Measurements from ENCODE around the gene PRDM7.

Gene PRDM7

GRCh38 chr16:90041896-90042473 is 35.1 kb downstream of the PRDM7 start:
- no peak for DNase-seq (ENCODE audit: insufficient read length, low spot score)
- no peak for FAIRE-seq

GRCh38 chr16:90040152-90041023 is 36.7 kb downstream of the PRDM7 start:
- DNase-seq (ENCODE audit: insufficient read length, low spot score) (no peak), FAIRE-seq (no peak)

GRCh38 chr16:90037276-90037675 is 39.9 kb downstream of the PRDM7 start:
- FAIRE-seq = no peak

GRCh38 chr16:90035902-90036301 is 41.2 kb downstream of the PRDM7 start:
- no peak for DNase-seq (ENCODE audit: insufficient read length, low spot score)
- FAIRE-seq = no peak

More at GRCh38 chr16:90037276-90037675, 39.9 kb downstream of the PRDM7 start:
- DNase-seq (ENCODE audit: insufficient read length, low spot score) = no peak

GRCh38 chr16:90034504-90034903 is 42.6 kb downstream of the PRDM7 start:
- no peak for DNase-seq (ENCODE audit: insufficient read length, low spot score)
- no peak for FAIRE-seq

GRCh38 chr16:90033387-90033786 is 43.7 kb downstream of the PRDM7 start:
- no peak for FAIRE-seq
- DNase-seq (ENCODE audit: insufficient read length, low spot score) = no peak

GRCh38 chr16:90032674-90033331 is 44.3 kb downstream of the PRDM7 start:
- FAIRE-seq (no peak), DNase-seq (ENCODE audit: insufficient read length, low spot score) (no peak)

- no peak for DNase-seq (ENCODE audit: insufficient read length, low spot score)
- no peak for FAIRE-seq
Measured at GRCh38 chr16:90031931-90032673, 45.0 kb downstream of the PRDM7 start.

- DNase-seq (ENCODE audit: insufficient read length, low spot score) = no peak
- no peak for FAIRE-seq
Measured at GRCh38 chr16:90031186-90031930, 45.8 kb downstream of the PRDM7 start.

- DNase-seq (ENCODE audit: insufficient read length, low spot score) = no peak
- FAIRE-seq = no peak
Measured at GRCh38 chr16:90028985-90029384, 48.1 kb downstream of the PRDM7 start.

- DNase-seq (ENCODE audit: insufficient read length, low spot score) = no peak
- FAIRE-seq = no peak
Measured at GRCh38 chr16:90027611-90028010, 49.5 kb downstream of the PRDM7 start.

- peak; percentile 78 for FAIRE-seq
- no peak for DNase-seq (ENCODE audit: insufficient read length, low spot score)
Measured at GRCh38 chr16:90026135-90026534, 51.0 kb downstream of the PRDM7 start.

GRCh38 chr16:90023078-90023447 is 54.1 kb downstream of the PRDM7 start:
- FAIRE-seq (no peak), DNase-seq (ENCODE audit: insufficient read length, low spot score) (no peak)

- DNase-seq (ENCODE audit: insufficient read length, low spot score) (peak; percentile 96), FAIRE-seq (peak; percentile 89)
Measured at GRCh38 chr16:90022209-90023077, 54.7 kb downstream of the PRDM7 start.

- peak; percentile 53 for FAIRE-seq
Measured at GRCh38 chr16:90020838-90021382, 56.2 kb downstream of the PRDM7 start.

GRCh38 chr16:90020260-90020837 is 56.8 kb downstream of the PRDM7 start:
- FAIRE-seq (no peak), DNase-seq (ENCODE audit: insufficient read length, low spot score) (no peak)

More at GRCh38 chr16:90020838-90021382, 56.2 kb downstream of the PRDM7 start:
- DNase-seq (ENCODE audit: insufficient read length, low spot score) = no peak

- FAIRE-seq (no peak), DNase-seq (ENCODE audit: insufficient read length, low spot score) (peak; percentile 69)
Measured at GRCh38 chr16:90019543-90020259, 57.4 kb downstream of the PRDM7 start.
